GM21367 (cell line): ENCODE measurements around the gene FUCA2.
"Not testable (repeated sequence)": the region's sequence is repeated elsewhere in the genome, so short reads cannot be mapped to it uniquely, and the experiment has no call there.

Experiments
- ATAC-seq: cut with Tn5 transposase; IDR thresholded peaks from one replicate; pipeline ENCODE4 v1.9.1; 2021; ENCODE audit not compliant: unreplicated experiment

Gene FUCA2

GRCh38 chr6:143505111-143505510 lies 6.4 kb downstream of the FUCA2 start:
- ATAC-seq, result no peak

DNA sequence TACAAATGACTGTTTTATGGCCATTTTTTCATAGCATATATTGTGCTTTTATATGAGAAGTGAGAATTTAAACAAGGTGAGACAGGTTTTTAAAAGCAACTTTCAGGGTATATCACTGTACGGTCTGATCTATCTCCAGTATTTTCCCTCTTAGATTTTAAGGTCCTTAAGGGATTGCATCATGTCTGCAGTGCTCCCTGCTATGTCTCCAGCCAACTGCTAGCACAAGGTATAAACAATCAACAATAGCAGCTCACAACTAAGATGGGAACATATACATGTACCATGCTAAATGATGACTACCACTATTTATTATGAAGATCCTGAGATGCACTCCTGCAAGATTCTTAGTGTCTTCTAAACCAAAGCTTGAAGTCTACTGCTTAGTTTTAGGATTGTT lies 7.2 kb downstream of the FUCA2 start:
- no peak for ATAC-seq

DNA sequence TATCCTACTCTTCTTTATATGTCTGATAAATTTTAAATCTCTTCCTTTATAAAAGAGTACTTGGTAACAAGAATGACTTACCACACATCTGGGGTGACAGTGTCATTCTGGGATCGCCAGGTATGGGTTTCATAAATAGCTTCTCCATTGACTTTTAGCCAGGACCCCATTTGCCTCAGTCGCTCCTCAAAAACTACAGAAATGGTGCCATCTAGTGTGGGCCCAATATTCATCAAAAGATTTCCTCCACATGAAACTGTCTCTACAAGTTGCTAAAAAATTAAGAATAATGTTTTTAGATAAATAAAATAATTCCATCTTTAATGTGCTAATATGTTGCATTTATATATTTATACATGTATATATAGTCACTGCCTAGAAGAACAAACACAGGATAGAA lies 9.7 kb downstream of the FUCA2 start:
- ATAC-seq, result no peak

DNA sequence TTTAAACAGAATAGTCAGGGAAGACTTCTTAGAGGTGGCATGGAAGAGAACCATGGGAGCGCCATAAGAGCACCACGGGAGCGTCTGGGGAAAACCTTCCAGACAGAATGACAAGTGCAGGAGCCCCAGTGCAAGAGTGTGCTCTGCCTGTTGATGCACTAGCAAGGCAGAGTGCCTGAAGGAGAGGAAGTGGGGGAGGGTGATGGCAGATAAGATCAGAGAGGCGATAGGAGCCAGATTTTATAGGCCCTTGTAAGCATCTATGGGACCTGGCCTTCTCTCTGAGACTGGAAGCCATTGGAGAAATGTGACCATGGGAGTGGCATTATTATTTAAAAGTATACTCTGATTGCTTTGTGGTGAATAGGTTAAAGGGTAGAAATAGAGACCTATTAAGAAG lies 13.1 kb downstream of the FUCA2 start:
- ATAC-seq, result no peak

GRCh38 chr6:143496974-143497373 lies 14.5 kb downstream of the FUCA2 start:
- ATAC-seq, result no peak

GRCh38 chr6:143490775-143491174 lies 20.7 kb downstream of the FUCA2 start:
- ATAC-seq, result no peak

- no peak for ATAC-seq
These were observed 21.3 kb downstream of the FUCA2 start for GRCh38 chr6:143490244-143490643.

DNA sequence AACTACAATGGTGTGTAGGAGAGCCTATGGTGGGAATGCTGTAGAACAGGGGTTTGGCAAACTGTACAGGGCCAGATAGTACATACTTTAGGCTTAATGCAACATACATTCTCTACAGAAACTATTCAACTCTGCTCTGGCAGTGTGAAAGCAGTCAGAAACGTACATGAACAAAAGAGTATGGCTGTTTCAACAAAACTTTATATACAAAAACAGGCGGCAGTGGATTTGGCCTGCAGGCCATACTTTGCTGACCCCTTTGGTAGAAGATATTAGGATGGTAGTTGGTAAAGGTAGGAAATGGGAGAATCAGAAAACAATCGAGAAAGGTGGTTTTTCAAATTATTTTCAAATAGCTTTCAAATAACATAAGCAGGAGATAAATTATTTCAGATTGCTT lies 24.8 kb downstream of the FUCA2 start:
- no peak for ATAC-seq

DNA sequence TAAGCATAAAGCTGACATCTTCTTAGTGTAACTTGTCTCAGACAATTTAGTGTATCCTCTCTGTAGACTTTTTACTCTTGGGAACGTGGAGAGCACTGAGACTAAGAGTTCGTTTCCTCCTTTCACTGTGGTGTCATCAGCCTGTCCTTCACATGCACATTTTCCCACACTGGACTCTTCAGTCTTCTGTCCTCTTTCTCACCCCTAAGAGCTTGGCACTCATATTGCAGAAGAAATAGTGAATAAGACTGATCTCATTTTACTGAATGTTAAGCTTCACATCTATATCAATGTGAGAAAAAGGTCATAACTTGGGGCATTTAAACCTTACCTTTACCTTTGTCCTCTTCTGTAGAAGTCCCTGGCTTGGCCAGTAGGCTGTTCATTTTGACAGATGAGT lies 25.6 kb downstream of the FUCA2 start:
- no peak for ATAC-seq

DNA sequence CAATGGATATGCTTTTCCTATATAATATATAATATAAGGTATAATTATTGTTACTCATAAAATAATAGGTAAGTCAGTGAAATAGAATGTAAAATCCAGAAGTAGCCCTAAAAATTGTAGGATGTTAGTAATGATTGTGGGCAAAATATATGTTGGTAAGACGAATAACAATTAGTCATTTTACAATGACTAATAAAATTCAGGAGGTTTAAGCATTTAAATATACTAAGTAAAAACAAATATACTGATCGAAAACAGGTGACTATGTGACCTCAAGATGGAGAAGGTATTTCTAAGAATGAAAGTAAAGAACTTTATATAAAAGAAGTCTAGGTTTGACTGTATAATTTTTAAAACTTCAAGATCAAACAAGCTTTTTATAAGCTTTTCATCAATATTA lies 28.9 kb downstream of the FUCA2 start:
- no peak for ATAC-seq

DNA sequence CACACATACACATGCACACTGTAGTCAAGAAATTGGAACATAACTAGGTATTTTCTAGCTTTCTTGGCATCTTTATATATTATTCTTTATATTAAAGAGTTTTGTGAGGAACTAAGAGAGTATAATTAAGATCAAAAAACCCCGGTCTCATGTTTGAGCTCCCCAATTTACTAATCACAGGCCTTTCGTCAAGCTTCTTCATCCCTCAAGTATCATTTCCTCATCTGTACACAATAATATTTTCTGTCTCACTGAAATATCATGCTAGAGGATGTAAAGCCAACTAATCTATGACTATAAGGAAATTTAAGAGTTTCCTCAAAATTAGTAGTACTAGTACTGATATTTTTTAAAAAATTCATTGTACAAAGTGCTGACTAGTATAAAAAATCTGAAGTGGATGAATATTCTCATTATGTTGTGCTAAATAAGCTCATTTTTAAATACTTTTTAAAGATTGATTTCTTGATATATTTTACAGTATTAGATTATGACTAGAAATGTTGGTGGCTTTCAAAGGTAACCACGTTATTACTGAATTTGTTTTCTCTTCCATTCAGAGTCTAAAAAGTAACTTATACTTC lies 32.9 kb downstream of the FUCA2 start:
- no peak for ATAC-seq

DNA sequence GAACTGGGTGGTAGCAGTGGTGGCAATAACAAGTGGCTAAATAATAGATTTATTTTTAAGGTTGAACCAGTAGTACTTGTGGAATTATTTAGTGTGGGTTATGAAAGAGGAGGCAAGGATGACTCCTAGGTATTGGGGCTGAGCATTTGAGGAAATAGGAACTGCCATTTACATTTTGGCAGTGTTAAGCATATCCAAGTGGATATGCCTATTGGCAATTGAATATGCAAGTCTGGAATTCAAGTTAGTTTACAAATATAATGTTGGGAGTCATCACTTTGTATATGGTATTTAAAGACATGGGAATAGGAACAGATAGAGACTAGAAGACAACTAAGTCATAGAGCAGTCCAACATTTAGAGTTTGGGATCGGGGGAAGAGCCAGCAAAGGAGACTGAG lies 35.0 kb downstream of the FUCA2 start:
- no peak for ATAC-seq

GRCh38 chr6:143471822-143472221 lies 39.7 kb downstream of the FUCA2 start:
- no peak for ATAC-seq

DNA sequence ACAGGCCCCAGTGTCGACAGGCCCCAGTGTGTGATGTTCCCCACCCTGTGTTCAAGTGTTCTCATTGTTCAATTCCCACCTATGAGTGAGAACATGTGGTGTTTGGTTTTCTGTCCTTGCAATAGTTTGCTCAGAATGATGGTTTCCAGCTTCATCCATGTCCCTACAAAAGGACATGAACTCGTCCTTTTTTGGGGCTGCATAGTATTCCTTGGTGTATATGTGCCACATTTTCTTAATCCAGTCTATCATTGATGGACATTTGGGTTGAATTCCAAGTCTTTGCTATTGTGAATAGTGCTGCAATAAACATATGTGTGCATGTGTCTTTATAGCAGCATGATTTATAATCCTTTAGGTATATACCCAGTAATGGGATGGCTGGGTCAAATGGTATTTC lies 42.7 kb downstream of the FUCA2 start:
- not testable (repeated sequence) for ATAC-seq

GRCh38 chr6:143468026-143468425 lies 43.5 kb downstream of the FUCA2 start:
- ATAC-seq, result no peak

DNA sequence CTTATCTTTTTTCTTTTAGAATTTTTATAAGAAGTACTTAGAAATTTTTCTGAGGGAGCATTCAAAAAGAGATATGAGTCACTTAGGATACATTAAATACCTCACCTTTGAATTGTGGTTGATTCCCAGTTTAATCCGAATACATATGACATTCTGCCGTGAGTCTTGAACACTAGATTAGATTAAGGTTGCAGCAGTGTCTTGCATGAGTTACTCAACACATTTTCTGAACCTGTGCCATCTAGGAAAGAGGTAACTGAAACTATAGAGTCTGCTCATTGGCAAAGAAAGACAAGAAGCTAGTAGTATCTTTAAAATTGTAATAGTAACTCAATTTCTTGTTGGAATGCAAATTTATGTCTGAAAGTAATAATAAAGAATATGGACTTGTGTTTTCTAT lies 46.0 kb downstream of the FUCA2 start:
- no peak for ATAC-seq

GRCh38 chr6:143457563-143458359 lies 53.8 kb downstream of the FUCA2 start:
- no peak for ATAC-seq

DNA sequence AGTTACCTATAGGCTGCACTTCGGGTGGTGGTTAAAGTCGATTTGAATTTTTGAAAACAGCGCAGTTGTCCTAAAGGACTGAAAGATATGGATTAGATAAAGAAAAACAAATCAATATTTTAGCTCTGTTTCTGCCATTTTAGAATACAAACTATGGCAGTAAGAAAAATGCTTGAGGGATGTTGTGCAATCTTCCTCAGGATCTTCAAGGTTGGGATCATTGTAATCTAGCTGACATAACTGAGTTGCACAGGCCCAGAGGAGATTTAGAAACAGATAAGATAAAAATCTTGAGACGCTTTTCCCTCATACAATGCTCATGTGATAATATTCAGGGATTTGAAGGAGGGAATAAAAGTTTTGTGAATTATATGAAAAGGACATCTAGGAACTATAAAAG lies 60.0 kb downstream of the FUCA2 start:
- ATAC-seq, result no peak

GRCh38 chr6:143450453-143451371 lies 60.8 kb downstream of the FUCA2 start, which contains the start of the genes ADAT2 and PEX3:
Gene ADAT2, minus strand, starts transcription at chr6:143450695. Its CDS starts 37 bp downstream, at chr6:143450658.
Gene PEX3, plus strand, starts transcription at chr6:143450805. Its CDS starts 238 bp downstream, at chr6:143451043.
- ATAC-seq, result peak; percentile 96

DNA sequence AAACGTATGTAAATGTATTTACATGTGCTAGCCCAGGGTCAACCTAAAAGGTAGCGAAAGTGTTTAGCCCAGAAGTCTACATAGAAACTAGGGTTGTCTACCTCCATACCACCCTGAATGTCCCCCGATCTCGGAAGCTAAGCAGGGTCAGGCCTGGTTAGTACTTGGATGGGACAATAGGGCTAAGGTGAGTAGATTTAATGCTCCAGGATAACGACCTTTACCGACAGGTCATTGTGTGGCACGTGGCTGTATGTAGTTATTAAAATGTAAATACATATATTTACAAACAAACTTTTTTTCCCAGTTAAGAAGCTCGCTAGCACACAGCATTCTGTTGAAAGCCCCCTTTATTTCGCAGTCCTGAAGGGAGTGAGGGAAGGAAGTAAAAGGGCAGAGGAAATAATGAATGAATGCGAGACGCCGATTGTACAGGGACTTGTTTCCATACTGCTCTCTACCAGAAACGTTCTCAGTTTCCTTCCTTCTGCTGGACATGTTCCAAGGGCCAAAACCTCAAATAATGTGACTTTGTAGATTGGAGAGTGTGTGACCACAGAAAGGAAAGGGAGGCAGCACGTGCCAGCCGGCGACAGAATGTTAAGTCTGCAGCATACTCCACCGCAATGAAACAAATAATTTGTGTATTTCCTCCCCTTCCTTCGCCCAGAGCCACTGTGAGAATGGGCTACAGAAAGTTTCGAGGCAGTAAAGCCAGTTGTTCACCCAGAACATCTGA lies 61.6 kb downstream of the FUCA2 start:
- ATAC-seq, result peak; percentile 14
